ENCODE results near the gene VWA8.

DNA sequence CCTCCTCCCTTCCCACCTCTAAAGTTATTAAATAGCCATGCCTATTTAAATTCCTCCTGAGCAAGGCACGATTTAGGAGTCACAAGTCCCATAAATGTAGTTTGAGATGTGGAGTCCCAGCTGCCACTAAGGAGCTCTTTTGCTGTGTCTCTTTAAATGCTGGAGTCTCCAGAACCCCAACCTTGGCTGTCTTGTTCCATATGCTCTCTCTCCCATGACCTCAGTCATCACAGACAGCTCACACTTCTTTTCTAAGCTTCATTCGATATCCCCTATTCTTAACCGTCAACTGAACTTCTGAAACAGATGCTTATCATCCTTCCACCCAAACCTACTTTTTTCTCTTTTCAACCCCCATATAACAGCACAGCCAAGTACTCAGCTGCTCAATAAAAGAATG, 197.1 kb downstream of the VWA8 start:
- TF ChIP-seq, protein P1, sequence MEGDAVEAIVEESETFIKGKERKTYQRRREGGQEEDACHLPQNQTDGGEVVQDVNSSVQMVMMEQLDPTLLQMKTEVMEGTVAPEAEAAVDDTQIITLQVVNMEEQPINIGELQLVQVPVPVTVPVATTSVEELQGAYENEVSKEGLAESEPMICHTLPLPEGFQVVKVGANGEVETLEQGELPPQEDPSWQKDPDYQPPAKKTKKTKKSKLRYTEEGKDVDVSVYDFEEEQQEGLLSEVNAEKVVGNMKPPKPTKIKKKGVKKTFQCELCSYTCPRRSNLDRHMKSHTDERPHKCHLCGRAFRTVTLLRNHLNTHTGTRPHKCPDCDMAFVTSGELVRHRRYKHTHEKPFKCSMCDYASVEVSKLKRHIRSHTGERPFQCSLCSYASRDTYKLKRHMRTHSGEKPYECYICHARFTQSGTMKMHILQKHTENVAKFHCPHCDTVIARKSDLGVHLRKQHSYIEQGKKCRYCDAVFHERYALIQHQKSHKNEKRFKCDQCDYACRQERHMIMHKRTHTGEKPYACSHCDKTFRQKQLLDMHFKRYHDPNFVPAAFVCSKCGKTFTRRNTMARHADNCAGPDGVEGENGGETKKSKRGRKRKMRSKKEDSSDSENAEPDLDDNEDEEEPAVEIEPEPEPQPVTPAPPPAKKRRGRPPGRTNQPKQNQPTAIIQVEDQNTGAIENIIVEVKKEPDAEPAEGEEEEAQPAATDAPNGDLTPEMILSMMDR (IDR thresholded peaks at IDR 0.05): no peak
- TF ChIP-seq POLR2A (IDR thresholded peaks at IDR 0.05) (no peak), EP300 (IDR thresholded peaks at IDR 0.05) (no peak), POLR2AphosphoS5 (IDR thresholded peaks at IDR 0.05) (no peak)
